Sigmoid colon (tissue), 7 donors: ENCODE measurements around the gene GP2. TPM values are rescaled to one million over a fixed set of nuclear protein-coding genes. Genes with fewer than 3 reads are reported as not detected.
A peak's percentile ranks its signal among the peaks of the same experiment; 100 is the strongest.

ENCODE experiments used
- DNase-seq: peaks from one replicate; pipeline ENCODE4 v3.0.0-alpha.2; 2019
- H3K27ac ChIP-seq, 4 donors: fragments of 200-600 bp; sonication (generic); one replicate each; pipeline ENCODE4 v1.5.1; 2016 to 2019; ENCODE audit warnings: mild to moderate bottlenecking in 1 of 4
- H3K27me3 ChIP-seq, 3 donors: fragments of 200-600 bp; sonication (generic); one replicate each; pipeline ENCODE4 v1.5.1; 2019; ENCODE audit warnings: mild to moderate bottlenecking in 1 of 3
- H3K36me3 ChIP-seq, 4 donors: fragments of 200-600 bp; sonication (generic); one replicate each; pipeline ENCODE4 v1.5.1; 2016 to 2019
- H3K4me1 ChIP-seq, 4 donors: fragments of 200-600 bp; sonication (generic); one replicate each; pipeline ENCODE4 v1.5.1; 2017 to 2019
- H3K4me3 ChIP-seq, 4 donors: fragments of 200-600 bp; sonication (generic); one replicate each; pipeline ENCODE4 v1.5.1; 2017 to 2019; ENCODE audit warnings: mild to moderate bottlenecking in 2 of 4, moderate library complexity in 1 of 4
- H3K9me3 ChIP-seq, 4 donors: fragments of 200-600 bp in 3 of 4; sonication (generic) in 3 of 4; one replicate each; pipeline versions ENCODE4 v1.5.1 to v1.6.1; 2013 to 2019
- CTCF ChIP-seq, 4 experiments: fragments of 450-650 bp in 3 of 4; fragments of 200-600 bp in 1 of 4; IDR thresholded peaks; one replicate each; pipeline ENCODE4 v1.5.1; 2016 to 2019; ENCODE audit warnings: antibody characterized with exemption in 4 of 4, mild to moderate bottlenecking in 3 of 4, moderate library complexity in 2 of 4
- EP300 ChIP-seq, 4 donors: sonication (generic); formaldehyde crosslinking; IDR thresholded peaks; one replicate each; pipeline ENCODE4 v1.6.1; 2017; ENCODE audit warnings: antibody characterized with exemption in 4 of 4
- POLR2A ChIP-seq, 2 donors: fragments of 450-650 bp; IDR thresholded peaks; one replicate each; pipeline ENCODE4 v1.6.1; 2016; ENCODE audit warnings: antibody characterized with exemption in 2 of 2, mild to moderate bottlenecking in 2 of 2, moderate library complexity in 2 of 2
- POLR2AphosphoS5 ChIP-seq, 4 donors: sonication (generic); formaldehyde crosslinking; IDR thresholded peaks; one replicate each; pipeline ENCODE4 v1.6.1; 2017; ENCODE audit warnings: antibody characterized with exemption in 4 of 4
- WGBS, 2 donors: extraction: QIAGEN DNeasy Blood & Tissue Kit; methylation state at CpG; one replicate each; pipeline ENCODE4 v1.1.7; 2013; 5-methylcytosine and 5-hydroxymethylcytosine counted together
- intact Hi-C: fragments of 100-400 bp; cut with DNase I; formaldehyde crosslinking; loops from one replicate; pipeline ENCODE4 v1.15.1; 2023
- polyA plus RNA-seq, 3 donors: library from polyadenylated mRNA; stranded (reverse); fragments of 200-250 nt; gene quantifications; one replicate each; pipeline ENCODE4 v1.2.3, GENCODE V29; 2013
- total RNA-seq, 4 donors: library from RNA; depleted of rRNA; stranded (reverse); fragments of >200 nt; gene quantifications; one replicate each; pipeline ENCODE4 v1.1.0, GENCODE V29; 2016
- donor health status: healthy with polysubstance abuse.
- donor health status: Bipolar disorder and iron deficiency.
- donor health status: healthy.

The GP2 gene
- total and polyA plus RNA-seq, 7 donors = 1.0 to 12.0 (median 3.5) TPM; not detected in 4

GRCh38 chr16:20301840-20302239 is 25.5 kb downstream of the GP2 start:
- H3K9me3 ChIP-seq = no peaks in the 10 kb centered on the region
- no peaks in the 10 kb centered on the region for H3K4me1 ChIP-seq
- H3K27me3 ChIP-seq = peaks cover 0 to 5% (median 0%) of the 10 kb centered on the region in 3 donors
- 76 to 81% methylated on average over 5 of the region's 5 CpGs for WGBS, 2 donors
- H3K4me3 ChIP-seq = no peak overlapping the region
- intact Hi-C loops = loop anchor here (5.0 kb wide), 1 partner anchor 395 kb away; no protein-coding TSS in a partner anchor
- no peak overlapping the region for H3K27ac ChIP-seq
- H3K36me3 ChIP-seq = no peaks in the 10 kb centered on the region
- TF ChIP-seq POLR2AphosphoS5 (IDR thresholded peaks at IDR 0.05) = no peak
- TF ChIP-seq POLR2A (IDR thresholded peaks at IDR 0.05) = no peak
- no peak for TF ChIP-seq EP300 (IDR thresholded peaks at IDR 0.05)
- TF ChIP-seq CTCF (IDR thresholded peaks at IDR 0.05) = no peak
- DNase-seq = no peak

GRCh38 chr16:20300312-20301097 is 26.8 kb downstream of the GP2 start:
- H3K9me3 ChIP-seq = no peaks in the 10 kb centered on the region
- H3K27ac ChIP-seq = no peak overlapping the region
- no peak for DNase-seq
- peaks cover 0 to 5% (median 0%) of the 10 kb centered on the region in 3 donors for H3K27me3 ChIP-seq
- intact Hi-C loops = loop anchor here (5.0 kb wide), 1 partner anchor 393 kb away; no protein-coding TSS in a partner anchor
- no peaks in the 10 kb centered on the region for H3K4me1 ChIP-seq
- 9 to 24% methylated on average over 16 of the region's 16 CpGs for WGBS, 2 donors
- H3K4me3 ChIP-seq = no peak overlapping the region
- no peaks in the 10 kb centered on the region for H3K36me3 ChIP-seq
- peak in 2 of 4 experiments; percentile 39 to 52 for TF ChIP-seq CTCF (IDR thresholded peaks at IDR 0.05)
- no peak for TF ChIP-seq POLR2AphosphoS5 (IDR thresholded peaks at IDR 0.05)

GRCh38 chr16:20298452-20298851 is 28.9 kb downstream of the GP2 start:
- WGBS, 2 donors = 68 to 77% methylated on average over 5 of the region's 5 CpGs
- no peak overlapping the region for H3K27ac ChIP-seq
- no peak for DNase-seq
- H3K36me3 ChIP-seq = no peaks in the 10 kb centered on the region
- H3K9me3 ChIP-seq = no peaks in the 10 kb centered on the region
- no peak for TF ChIP-seq EP300 (IDR thresholded peaks at IDR 0.05)
- no peak overlapping the region for H3K4me3 ChIP-seq
- intact Hi-C loops = no loop called here
- peaks cover 0 to 5% (median 0%) of the 10 kb centered on the region in 3 donors for H3K27me3 ChIP-seq
- H3K4me1 ChIP-seq = no peaks in the 10 kb centered on the region

GRCh38 chr16:20291208-20292206 is 35.8 kb downstream of the GP2 start:
- Histone ChIP-seq H3K36me3 (no peaks in the 10 kb centered on the region), H3K4me3 (no peak overlapping the region), H3K27me3 (peaks cover 0 to 16% (median 0%) of the 10 kb centered on the region in 3 donors), H3K27ac (no peak overlapping the region), H3K4me1 (no peaks in the 10 kb centered on the region), H3K9me3 (no peaks in the 10 kb centered on the region)
- DNase-seq = no peak
- TF ChIP-seq POLR2A (IDR thresholded peaks at IDR 0.05) (no peak), CTCF (IDR thresholded peaks at IDR 0.05) (no peak), EP300 (IDR thresholded peaks at IDR 0.05) (no peak), POLR2AphosphoS5 (IDR thresholded peaks at IDR 0.05) (no peak)
- 45 to 61% methylated on average over 16 of the region's 16 CpGs for WGBS, 2 donors
- intact Hi-C loops = no loop called here

GRCh38 chr16:20289571-20289970 is 37.7 kb downstream of the GP2 start:
- Histone ChIP-seq H3K9me3 (no peaks in the 10 kb centered on the region), H3K27me3 (peaks cover 0 to 16% (median 0%) of the 10 kb centered on the region in 3 donors), H3K4me1 (no peaks in the 10 kb centered on the region), H3K4me3 (no peak overlapping the region), H3K36me3 (no peaks in the 10 kb centered on the region), H3K27ac (no peak overlapping the region)
- no peak for DNase-seq
- TF ChIP-seq POLR2AphosphoS5 (IDR thresholded peaks at IDR 0.05) (no peak), EP300 (IDR thresholded peaks at IDR 0.05) (no peak), CTCF (IDR thresholded peaks at IDR 0.05) (no peak)
- intact Hi-C loops = no loop called here
- WGBS, 2 donors = 79 to 85% methylated on average over 3 of the region's 3 CpGs
